ENCODE data around the gene PKN1. TPM values are rescaled to one million over a fixed set of nuclear protein-coding genes. Genes with fewer than 3 reads are reported as not detected.
A peak's percentile ranks its signal among the peaks of the same experiment; 100 is the strongest.

Gene PKN1
- total RNA-seq, 1 experiment from 2014 or later, result 205 TPM

- ATAC-seq (no peak), DNase-seq (ENCODE audit: low read depth, low spot score) (no peak)
- TF ChIP-seq CTCF (IDR thresholded peaks at IDR 0.05) (no peak), TCF7L2 (IDR thresholded peaks at IDR 0.05; ENCODE audit: low read depth, low read length) (no peak), POLR2AphosphoS5 (IDR thresholded peaks at IDR 0.05; ENCODE audit: low read depth, low read length) (no peak), SIN3A (IDR thresholded peaks at IDR 0.05; ENCODE audit: borderline replicate concordance, insufficient read depth, low read depth, low read length) (no peak)
- ChIA-PET POLR2A (interaction anchor here (0.6 kb wide), 1 partner anchor 9 kb away, joined by 3 read pairs; no protein-coding TSS in a partner anchor), CTCF (interaction anchor here (0.6 to 1.4 kb wide), 2 partner anchors 10 to 30 kb away, joined by 4 to 6 read pairs; no protein-coding TSS in a partner anchor)
- Histone ChIP-seq H3K27ac (ENCODE audit: low read length) (peak overlapping the region; percentile 81), H3K36me3 (ENCODE audit: control insufficient read depth, insufficient read depth, low read length) (peaks cover 10% of the 10 kb centered on the region), H3K27me3 (ENCODE audit: control insufficient read depth, insufficient read depth, low read length) (no peaks in the 10 kb centered on the region), H3K4me1 (ENCODE audit: control insufficient read depth, insufficient read depth, low read length) (peaks cover 40% of the 10 kb centered on the region), H3K9me3 (ENCODE audit: control insufficient read depth, insufficient read depth, low read depth, low read length) (no peaks in the 10 kb centered on the region), H3K4me3 (ENCODE audit: low read depth in 2 of 2, low read length in 2 of 2) (peak overlapping the region; percentile 86 to 97)
- no TSS peak for BruUV-seq (replicated peaks)
- intact Hi-C loops (cut with micrococcal nuclease; ENCODE audit: unreplicated experiment) (no loop called here), in situ Hi-C loops (cut with HindIII; ENCODE audit: low pct_unique_long_range_greater_than_20kb, low sequenced_read_pairs) (no loop called here)
Observed at GRCh38 chr19:14515501-14516047, 82.5 kb downstream of the PKN1 start.

- POLR2A ChIA-PET, result interaction anchor here (0.6 kb wide), 2 partner anchors 10 to 75 kb away, joined by 3 to 5 read pairs; no protein-coding TSS in a partner anchor
- Histone ChIP-seq H3K27me3 (ENCODE audit: control insufficient read depth, insufficient read depth, low read length) (no peaks in the 10 kb centered on the region), H3K4me1 (ENCODE audit: control insufficient read depth, insufficient read depth, low read length) (peaks cover 40% of the 10 kb centered on the region), H3K9me3 (ENCODE audit: control insufficient read depth, insufficient read depth, low read depth, low read length) (no peaks in the 10 kb centered on the region), H3K36me3 (ENCODE audit: control insufficient read depth, insufficient read depth, low read length) (peaks cover 10% of the 10 kb centered on the region), H3K4me3 (ENCODE audit: low read depth in 2 of 2, low read length in 2 of 2) (peak overlapping the region; percentile 86 to 97), H3K27ac (ENCODE audit: low read length) (peak overlapping the region; percentile 81)
- in situ Hi-C loops (cut with HindIII; ENCODE audit: low pct_unique_long_range_greater_than_20kb, low sequenced_read_pairs) (no loop called here), intact Hi-C loops (cut with micrococcal nuclease; ENCODE audit: unreplicated experiment) (no loop called here)
- no TSS peak for BruUV-seq (replicated peaks)
- DNase-seq (ENCODE audit: low read depth, low spot score), result no peak
- no peak for ATAC-seq
- CTCF ChIA-PET, result interaction anchor here (0.6 to 1.4 kb wide), 2 partner anchors 11 to 30 kb away, joined by 4 to 6 read pairs; no protein-coding TSS in a partner anchor
- no peak for TF ChIP-seq REST (IDR thresholded peaks at IDR 0.05; ENCODE audit: insufficient read depth in 1 of 2, low read depth in 2 of 2, low read length in 1 of 2)
- no peak for TF ChIP-seq TCF7L2 (IDR thresholded peaks at IDR 0.05; ENCODE audit: low read depth, low read length)
- no peak for TF ChIP-seq SIN3A (IDR thresholded peaks at IDR 0.05; ENCODE audit: borderline replicate concordance, insufficient read depth, low read depth, low read length)
- TF ChIP-seq CTCF (IDR thresholded peaks at IDR 0.05), result no peak
- TF ChIP-seq POLR2AphosphoS5 (IDR thresholded peaks at IDR 0.05; ENCODE audit: low read depth, low read length), result no peak
Observed at GRCh38 chr19:14516048-14516534, 83.0 kb downstream of the PKN1 start.
